8988T (cell line): ENCODE measurements around the gene GPR160.
"Not testable (repeated sequence)": the region's sequence is repeated elsewhere in the genome, so short reads cannot be mapped to it uniquely, and the experiment has no call there.

Experiments
- DNase-seq: peaks from one replicate; pipeline ENCODE4 v3.0.0; 2011

Gene GPR160

GRCh38 chr3:170075441-170076091 lies 37.8 kb downstream of the GPR160 start:
- no peak for DNase-seq

GRCh38 chr3:170076715-170077238 lies 39.0 kb downstream of the GPR160 start:
- no peak for DNase-seq

- DNase-seq, result no peak
These were observed 39.6 kb downstream of the GPR160 start for GRCh38 chr3:170077361-170077760.

- no peak for DNase-seq
These were observed 41.0 kb downstream of the GPR160 start for GRCh38 chr3:170078620-170079281.

GRCh38 chr3:170079536-170080165 lies 41.9 kb downstream of the GPR160 start:
- DNase-seq, result no peak

- DNase-seq, result no peak
These were observed 42.8 kb downstream of the GPR160 start for GRCh38 chr3:170080605-170081004.

- DNase-seq, result no peak
These were observed 43.4 kb downstream of the GPR160 start for GRCh38 chr3:170081079-170081741.

GRCh38 chr3:170083343-170083742 lies 45.5 kb downstream of the GPR160 start:
- no peak for DNase-seq

- DNase-seq, result no peak
These were observed 47.6 kb downstream of the GPR160 start for GRCh38 chr3:170085396-170085795.

GRCh38 chr3:170089862-170090600 lies 52.2 kb downstream of the GPR160 start:
- no peak for DNase-seq

- no peak for DNase-seq
These were observed 52.8 kb downstream of the GPR160 start for GRCh38 chr3:170090601-170090981.

GRCh38 chr3:170092907-170093306 lies 55.1 kb downstream of the GPR160 start:
- DNase-seq, result no peak

GRCh38 chr3:170095771-170096170 lies 58.0 kb downstream of the GPR160 start:
- DNase-seq, result no peak

- no peak for DNase-seq
These were observed 58.5 kb downstream of the GPR160 start for GRCh38 chr3:170096342-170096741.

GRCh38 chr3:170098753-170099152 lies 61.0 kb downstream of the GPR160 start:
- no peak for DNase-seq

- no peak for DNase-seq
These were observed 63.1 kb downstream of the GPR160 start for GRCh38 chr3:170100944-170101343.

- no peak for DNase-seq
These were observed 64.6 kb downstream of the GPR160 start for GRCh38 chr3:170102431-170102830.

- no peak for DNase-seq
These were observed 70.1 kb downstream of the GPR160 start for GRCh38 chr3:170107941-170108340.

- DNase-seq, result no peak
These were observed 71.2 kb downstream of the GPR160 start for GRCh38 chr3:170108955-170109354.

- no peak for DNase-seq
These were observed 71.9 kb downstream of the GPR160 start for GRCh38 chr3:170109579-170110293.

GRCh38 chr3:170111147-170111771 lies 73.5 kb downstream of the GPR160 start:
- no peak for DNase-seq

- DNase-seq, result not testable (repeated sequence)
These were observed 76.4 kb downstream of the GPR160 start for GRCh38 chr3:170114165-170114564.
